ENCODE results near the gene SCAANT1. TPM values are rescaled to one million over a fixed set of nuclear protein-coding genes. Genes with fewer than 3 reads are reported as not detected.
A peak's percentile ranks its signal among the peaks of the same experiment; 100 is the strongest.

The SCAANT1 gene
- total RNA-seq, 3 donors from 2014 or later (not counting 1 experiment from before 2014, with no cell fraction given), result 3.6 to 8.0 TPM; not detected in 1

- WGBS (ENCODE audit: insufficient coverage), result 92% methylated on average over 1 of the region's 1 CpG
- H3K9me3 ChIP-seq (ENCODE audit: control insufficient read depth, insufficient read depth, low read length), result no peaks in the 10 kb centered on the region
- no peak for TF ChIP-seq CTCF (IDR thresholded peaks at IDR 0.05)
- H3K4me3 ChIP-seq (ENCODE audit: low read length), result no peak overlapping the region
- Mint-ChIP-seq H3K9me3 (no peaks in the 10 kb centered on the region), H3K36me3 (no peaks in the 10 kb centered on the region), H3K4me3 (no peak overlapping the region), H3K27me3 (ENCODE audit: low read depth in 2 of 2) (no peaks in the 10 kb centered on the region), H3K4me1 (peaks cover 40% of the 10 kb centered on the region in 2 donors), H3K27ac (peak overlapping the region in 1 of 2 donors; percentile 90)
- no peak for DNase-seq
- intact Hi-C loops (cut with micrococcal nuclease), result no loop called here
- peaks cover 17% of the 10 kb centered on the region for H3K4me1 ChIP-seq (ENCODE audit: control insufficient read depth, insufficient read depth, low read length)
- H3K27me3 ChIP-seq (ENCODE audit: control insufficient read depth, insufficient read depth, low read length), result no peaks in the 10 kb centered on the region
- peaks cover 2% of the 10 kb centered on the region for H3K36me3 ChIP-seq (ENCODE audit: control insufficient read depth, insufficient read depth, low read length)
- no peak overlapping the region for H3K27ac ChIP-seq (ENCODE audit: low read length)
- no peak for ATAC-seq
Measured at GRCh38 chr3:63867225-63867624, 45.0 kb downstream of the SCAANT1 start.

- Histone ChIP-seq H3K36me3 (ENCODE audit: control insufficient read depth, insufficient read depth, low read length) (peaks cover 2% of the 10 kb centered on the region), H3K4me1 (ENCODE audit: control insufficient read depth, insufficient read depth, low read length) (peaks cover 17% of the 10 kb centered on the region), H3K27ac (ENCODE audit: low read length) (peak overlapping the region; percentile 65), H3K4me3 (ENCODE audit: low read length) (peak overlapping the region; percentile 61), H3K27me3 (ENCODE audit: control insufficient read depth, insufficient read depth, low read length) (no peaks in the 10 kb centered on the region), H3K9me3 (ENCODE audit: control insufficient read depth, insufficient read depth, low read length) (no peaks in the 10 kb centered on the region)
- Mint-ChIP-seq H3K27ac (peak overlapping the region; percentile 89 to 90), H3K9me3 (no peaks in the 10 kb centered on the region), H3K36me3 (no peaks in the 10 kb centered on the region), H3K4me1 (peaks cover 42 to 44% of the 10 kb centered on the region in 2 donors), H3K4me3 (peak overlapping the region; percentile 93), H3K27me3 (ENCODE audit: low read depth in 2 of 2) (no peaks in the 10 kb centered on the region)
- intact Hi-C loops (cut with micrococcal nuclease), result loop anchor here (1.0 to 5.0 kb wide), 2 partner anchors 47 to 157 kb away; partner anchors contain the start of genes PSMD6 and SCAANT1
- TF ChIP-seq CTCF (IDR thresholded peaks at IDR 0.05), result no peak
- ATAC-seq, result no peak
- no peak for DNase-seq
- WGBS (ENCODE audit: insufficient coverage), result 0% methylated on average over 2 of the region's 3 CpGs
Measured at GRCh38 chr3:63864965-63865327, 47.2 kb downstream of the SCAANT1 start.

GRCh38 chr3:63864008-63864964, 47.9 kb downstream of the SCAANT1 start:
- intact Hi-C loops (cut with micrococcal nuclease), result loop anchor here (1.0 to 5.0 kb wide), 2 partner anchors 48 to 158 kb away; partner anchors contain the start of genes PSMD6 and SCAANT1
- Mint-ChIP-seq H3K36me3 (no peaks in the 10 kb centered on the region), H3K4me3 (peak overlapping the region; percentile 93), H3K9me3 (no peaks in the 10 kb centered on the region), H3K27ac (peak overlapping the region; percentile 89 to 90), H3K4me1 (peaks cover 47 to 49% of the 10 kb centered on the region in 2 donors), H3K27me3 (ENCODE audit: low read depth in 2 of 2) (no peaks in the 10 kb centered on the region)
- Histone ChIP-seq H3K9me3 (ENCODE audit: control insufficient read depth, insufficient read depth, low read length) (no peaks in the 10 kb centered on the region), H3K36me3 (ENCODE audit: control insufficient read depth, insufficient read depth, low read length) (peaks cover 2% of the 10 kb centered on the region), H3K4me1 (ENCODE audit: control insufficient read depth, insufficient read depth, low read length) (peaks cover 17% of the 10 kb centered on the region), H3K4me3 (ENCODE audit: low read length) (peak overlapping the region; percentile 61), H3K27ac (ENCODE audit: low read length) (peak overlapping the region; percentile 65), H3K27me3 (ENCODE audit: control insufficient read depth, insufficient read depth, low read length) (no peaks in the 10 kb centered on the region)
- WGBS (ENCODE audit: insufficient coverage), result under 1% methylated on average over 93 of the region's 93 CpGs
- peak; percentile 33 to 60 for DNase-seq
- peak; percentile 53 to 59 (median 55) for ATAC-seq
- TF ChIP-seq CTCF (IDR thresholded peaks at IDR 0.05), result no peak
